Occipital lobe (tissue), 2 donors: ENCODE data around the gene IFT52. TPM values are rescaled to one million over a fixed set of nuclear protein-coding genes. Genes with fewer than 3 reads are reported as not detected.
"Not testable (repeated sequence)": the region's sequence is repeated elsewhere in the genome, so short reads cannot be mapped to it uniquely, and the experiment has no call there.

ENCODE experiments used
- DNase-seq: peaks from one replicate; lab custom pipeline; 2025; lab: John Stamatoyannopoulos, UW
- total RNA-seq: library from RNA; depleted of rRNA; stranded (reverse); fragments of >200 nt; gene quantifications from one replicate; pipeline ENCODE4 v1.2.3, GENCODE V29; 2014

The IFT52 gene
- total RNA-seq, 1 donor from 2014 or later, result 56.8 TPM

- DNase-seq, result no peak
Measured at GRCh38 chr20:43565758-43566104, 25.0 kb upstream of the IFT52 start.

GRCh38 chr20:43567477-43567876 lies 23.3 kb upstream of the IFT52 start:
- no peak for DNase-seq

- no peak for DNase-seq
Measured at GRCh38 chr20:43568706-43569105, 22.0 kb upstream of the IFT52 start.

DNA sequence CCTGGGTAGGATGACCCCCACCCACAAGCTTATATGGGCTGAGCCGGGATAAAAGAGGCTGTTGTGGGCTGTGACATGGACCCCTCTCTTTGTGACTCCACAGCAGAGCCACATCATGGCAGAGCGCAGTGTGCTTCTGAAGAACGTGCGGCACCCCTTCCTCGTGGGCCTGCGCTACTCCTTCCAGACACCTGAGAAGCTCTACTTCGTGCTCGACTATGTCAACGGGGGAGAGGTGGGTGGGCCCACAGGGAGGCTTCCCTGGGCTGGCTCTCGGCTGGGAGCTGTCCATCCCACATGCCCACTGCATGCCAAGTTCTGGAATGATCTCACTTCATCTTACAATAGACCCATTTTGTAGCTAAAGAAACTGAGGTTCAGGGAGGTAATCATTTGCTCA lies 21.5 kb upstream of the IFT52 start:
- DNase-seq, result no peak

- DNase-seq, result no peak
Measured at GRCh38 chr20:43570496-43570895, 20.2 kb upstream of the IFT52 start.

GRCh38 chr20:43571310-43571709 lies 19.4 kb upstream of the IFT52 start:
- DNase-seq, result no peak

GRCh38 chr20:43571771-43572170 lies 19.0 kb upstream of the IFT52 start:
- no peak for DNase-seq

DNA sequence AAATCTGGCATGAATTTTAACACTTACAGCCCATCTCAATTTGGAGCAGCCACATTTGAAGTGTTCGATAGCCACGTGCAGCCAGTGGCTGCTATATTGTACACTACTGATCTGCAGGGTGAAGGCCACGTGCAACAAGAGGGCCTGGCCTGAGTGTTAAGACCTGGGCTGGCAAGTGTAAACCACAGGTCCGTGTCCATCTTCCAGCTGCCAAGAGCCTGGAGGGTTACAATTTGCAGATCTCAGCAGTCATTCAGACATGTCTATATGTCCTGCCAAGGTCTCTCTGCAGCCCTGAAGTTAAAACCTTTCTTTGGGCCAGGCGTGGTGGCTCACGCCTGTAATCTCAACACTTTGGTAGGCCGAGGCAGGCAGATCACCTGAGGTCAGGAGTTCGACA lies 17.8 kb upstream of the IFT52 start:
- no peak for DNase-seq

GRCh38 chr20:43576108-43576507 lies 14.6 kb upstream of the IFT52 start:
- no peak for DNase-seq

DNA sequence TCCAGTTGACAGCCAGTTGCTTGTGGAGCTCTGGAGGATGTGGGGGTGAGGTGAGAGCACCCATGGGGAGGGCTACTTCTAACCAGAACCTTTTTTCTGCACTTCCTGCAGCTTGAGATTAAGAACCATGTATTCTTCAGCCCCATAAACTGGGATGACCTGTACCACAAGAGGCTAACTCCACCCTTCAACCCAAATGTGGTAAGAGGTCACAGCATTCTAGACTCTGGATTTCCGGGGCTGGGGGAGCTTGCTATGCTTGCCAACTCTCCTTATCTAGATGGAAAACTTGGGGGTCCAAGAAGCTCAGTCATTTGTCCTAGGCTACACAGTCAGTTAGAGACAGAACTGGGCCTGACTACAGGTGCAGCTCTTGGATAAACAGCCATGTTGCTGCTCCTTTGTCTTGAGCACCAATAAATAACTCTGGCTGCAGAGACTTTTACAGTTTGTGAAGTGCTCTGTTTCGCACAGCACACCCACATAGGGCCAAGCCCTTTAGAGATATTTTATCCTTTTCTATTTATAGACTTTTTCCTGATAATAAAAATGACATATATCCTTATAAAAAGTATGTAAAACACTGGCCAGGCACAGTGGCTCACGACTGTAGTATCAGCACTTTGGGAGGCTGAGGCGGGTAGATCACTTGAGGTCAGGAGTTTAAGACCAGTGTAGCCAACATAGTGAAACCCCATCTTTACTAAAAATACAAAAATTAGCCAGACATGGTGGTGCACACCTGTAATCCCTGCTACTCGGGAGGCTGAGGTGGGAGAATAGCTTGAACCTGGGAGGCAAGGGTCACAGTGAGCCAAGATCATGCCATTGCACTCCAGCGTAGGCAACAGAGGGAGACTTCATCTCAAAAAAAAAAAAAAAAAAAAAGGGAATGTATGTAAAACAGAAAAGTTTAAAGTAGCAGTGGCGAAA lies 10.6 kb upstream of the IFT52 start:
- no peak for DNase-seq

GRCh38 chr20:43583133-43583864 lies 7.4 kb upstream of the IFT52 start:
- DNase-seq, result no peak

- DNase-seq, result peak; percentile 39
Measured at GRCh38 chr20:43583982-43584432, 6.7 kb upstream of the IFT52 start.

DNA sequence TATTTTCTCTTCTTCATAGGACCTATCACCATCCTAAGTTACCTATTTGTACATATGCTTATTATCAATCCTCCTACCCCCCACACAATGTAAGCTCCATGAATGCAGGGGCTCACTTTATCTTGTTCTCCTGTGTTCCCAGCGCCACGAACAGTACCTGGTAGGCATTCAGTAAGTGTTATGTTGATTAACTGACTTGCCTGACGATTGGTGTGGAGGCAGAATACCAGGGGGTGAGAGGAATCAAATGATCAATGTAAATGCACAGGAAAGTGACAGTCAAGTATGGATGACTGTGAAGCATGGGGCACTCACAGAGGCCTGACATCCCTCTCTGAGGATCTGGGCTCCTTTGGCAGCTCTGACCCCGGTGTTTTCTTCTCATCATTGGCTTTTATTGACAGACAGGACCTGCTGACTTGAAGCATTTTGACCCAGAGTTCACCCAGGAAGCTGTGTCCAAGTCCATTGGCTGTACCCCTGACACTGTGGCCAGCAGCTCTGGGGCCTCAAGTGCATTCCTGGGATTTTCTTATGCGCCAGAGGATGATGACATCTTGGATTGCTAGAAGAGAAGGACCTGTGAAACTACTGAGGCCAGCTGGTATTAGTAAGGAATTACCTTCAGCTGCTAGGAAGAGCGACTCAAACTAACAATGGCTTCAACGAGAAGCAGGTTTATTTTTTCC lies 6.1 kb upstream of the IFT52 start:
- no peak for DNase-seq

DNA sequence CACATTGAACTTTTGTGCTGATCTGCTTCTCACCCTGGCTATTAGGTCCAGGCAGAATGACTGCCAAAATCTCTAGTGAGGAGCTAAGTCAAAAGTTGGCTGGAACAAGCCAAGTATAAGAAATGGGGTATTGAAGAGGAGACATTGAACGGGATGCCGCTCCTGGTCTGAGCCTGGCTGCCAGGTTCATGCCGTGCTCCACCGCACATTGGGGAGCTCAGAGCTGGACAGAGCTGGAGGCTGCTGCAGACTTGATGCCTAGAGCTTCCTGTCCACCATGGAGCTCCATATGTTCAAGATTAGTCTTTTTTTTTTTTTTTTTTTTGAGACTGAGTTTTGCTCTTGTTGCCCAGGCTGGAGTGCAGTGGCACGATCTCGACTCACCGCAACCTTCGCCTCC lies 4.1 kb upstream of the IFT52 start:
- DNase-seq, result no peak

DNA sequence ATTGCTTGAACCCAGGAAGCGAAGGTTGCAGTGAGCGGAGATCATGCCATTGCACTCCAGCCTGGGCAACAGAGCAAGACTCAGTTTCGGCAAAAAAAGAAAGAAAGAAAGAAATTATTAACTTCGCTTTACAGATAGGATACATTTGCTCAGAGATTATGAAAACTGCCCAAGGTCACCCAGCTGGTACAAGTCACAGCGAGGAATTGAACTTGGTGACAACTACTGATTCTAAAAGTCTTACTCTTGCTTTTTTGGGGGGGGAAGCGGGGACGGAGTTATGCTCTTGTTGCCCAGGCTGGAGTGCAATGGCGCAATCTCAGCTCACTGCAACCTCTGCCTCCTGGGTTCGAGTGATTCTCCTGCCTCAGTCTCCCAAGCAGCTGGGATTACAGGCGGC lies 2.2 kb upstream of the IFT52 start:
- not testable (repeated sequence) for DNase-seq

GRCh38 chr20:43590036-43590391 lies 723 bp upstream of the IFT52 start:
- peak; percentile 42 for DNase-seq

DNA sequence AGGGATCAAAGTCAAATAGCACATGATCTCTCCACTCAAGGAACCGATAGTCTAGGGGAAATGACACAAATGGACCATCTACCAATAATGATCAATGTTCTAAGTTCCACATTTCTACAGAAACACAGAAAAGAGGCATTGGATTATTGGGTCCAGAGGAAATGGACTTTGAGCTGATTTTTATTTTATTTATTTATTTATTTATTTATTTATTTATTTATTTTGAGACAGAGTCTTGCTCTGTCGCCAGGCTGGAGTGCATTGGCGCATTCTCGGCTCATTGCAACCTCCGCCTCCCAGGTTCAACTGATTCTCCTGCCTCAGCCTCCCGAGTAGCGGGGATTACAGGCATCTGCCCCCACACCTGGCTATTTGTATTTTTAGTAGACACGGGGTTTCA lies 11.2 kb downstream of the IFT52 start:
- DNase-seq, result not testable (repeated sequence)

GRCh38 chr20:43603124-43603523 lies 12.4 kb downstream of the IFT52 start:
- DNase-seq, result no peak

DNA sequence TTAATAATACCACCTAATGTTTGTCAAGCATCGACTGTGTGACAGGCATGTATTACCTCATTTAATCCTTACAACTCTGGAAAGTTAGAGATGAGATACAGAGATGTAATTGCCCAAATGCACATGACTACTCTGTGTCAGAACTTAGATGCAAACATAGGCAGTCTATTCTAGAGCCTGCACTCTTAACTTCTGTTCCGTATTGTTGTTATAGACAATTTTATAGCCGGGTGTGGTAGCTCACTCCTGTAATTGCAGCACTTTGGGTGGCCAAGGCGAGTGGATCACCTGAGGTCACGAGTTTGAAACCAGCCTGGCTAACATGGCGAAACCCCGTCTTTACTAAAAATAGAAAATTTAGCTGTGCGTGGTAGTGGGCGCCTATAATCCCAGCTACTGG lies 15.0 kb downstream of the IFT52 start:
- DNase-seq, result no peak

DNA sequence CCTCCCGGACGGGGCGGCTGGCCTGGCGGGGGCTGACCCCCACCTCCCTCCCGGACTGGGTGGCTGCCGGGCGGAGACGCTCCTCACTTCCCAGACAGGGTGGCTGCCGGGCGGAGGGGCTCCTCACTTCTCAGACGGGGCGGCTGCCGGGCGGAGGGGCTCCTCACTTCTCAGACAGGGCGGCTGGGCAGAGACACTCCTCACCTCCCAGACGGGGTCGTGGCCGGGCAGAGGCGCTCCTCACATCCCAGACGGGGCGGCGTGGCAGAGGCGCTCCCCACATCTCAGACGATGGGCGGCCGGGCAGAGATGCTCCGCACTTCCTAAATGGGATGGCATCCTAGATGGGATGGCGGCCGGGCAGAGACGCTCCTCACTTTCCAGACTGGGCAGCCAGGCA lies 16.5 kb downstream of the IFT52 start:
- DNase-seq, result not testable (repeated sequence)

GRCh38 chr20:43631598-43631997 lies 40.9 kb downstream of the IFT52 start:
- no peak for DNase-seq

DNA sequence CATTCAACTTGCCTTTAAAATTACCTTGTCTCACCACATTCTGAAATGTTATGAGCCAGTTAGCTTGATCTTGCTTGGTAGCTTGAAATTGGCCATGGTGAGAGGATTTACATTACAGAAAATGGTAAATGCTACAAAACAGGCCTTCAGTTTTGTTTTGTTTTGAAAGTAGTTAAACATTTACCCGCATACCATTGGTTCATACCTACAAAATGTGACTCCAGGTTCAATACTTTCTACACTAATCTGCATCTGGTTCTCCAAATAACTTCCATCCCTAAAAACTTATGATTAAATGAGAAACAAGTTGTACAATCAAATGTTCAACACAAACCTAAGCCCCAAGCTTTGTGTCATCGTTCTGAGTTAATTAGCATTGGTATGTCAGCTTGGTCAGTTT lies 45.7 kb downstream of the IFT52 start:
- no peak for DNase-seq
